Calu3 (cell line): ENCODE measurements around the gene RETREG1. TPM values are rescaled to one million over a fixed set of nuclear protein-coding genes. Genes with fewer than 3 reads are reported as not detected.

Experiments used
- BruUV-seq: library from RNA; stranded (reverse); fragments of 400-500 nt; replicated peaks from 2 replicates; lab custom pipeline; 2021; lab: Mats Ljungman, UMichigan
- CTCF ChIA-PET: fragments of 300-600 bp; sonication (Branson Sonifier 250); formaldehyde crosslinking; loops from one replicate; lab custom pipeline; 2022; ENCODE audit warnings: antibody characterized with exemption; lab: Charles Lee
- DNase-seq: peaks from one replicate; pipeline ENCODE4 v3.0.0; 2022
- H3K27ac Mint-ChIP-seq: one replicate; pipeline ENCODE4 v1.8.0; 2022; ENCODE audit warnings: mixed read lengths; ENCODE audit not compliant: unreplicated experiment
- H3K27me3 Mint-ChIP-seq: one replicate; pipeline ENCODE4 v1.8.0; 2022; ENCODE audit warnings: mixed read lengths; ENCODE audit not compliant: unreplicated experiment
- H3K36me3 Mint-ChIP-seq: one replicate; pipeline ENCODE4 v1.8.0; 2022; ENCODE audit warnings: mild to moderate bottlenecking, moderate library complexity, mixed read lengths; ENCODE audit not compliant: insufficient read depth, unreplicated experiment
- H3K4me1 Mint-ChIP-seq: one replicate; pipeline ENCODE4 v1.8.0; 2022; ENCODE audit warnings: mild to moderate bottlenecking, low read depth, mixed read lengths; ENCODE audit not compliant: unreplicated experiment
- H3K4me3 Mint-ChIP-seq: one replicate; pipeline ENCODE4 v1.8.0; 2022; ENCODE audit warnings: mild to moderate bottlenecking, low read depth, moderate library complexity, mixed read lengths; ENCODE audit not compliant: unreplicated experiment
- H3K9me3 Mint-ChIP-seq: one replicate; pipeline ENCODE4 v1.8.0; 2022; ENCODE audit warnings: low read depth, mixed read lengths; ENCODE audit not compliant: unreplicated experiment
- intact Hi-C: fragments of 100-400 bp; cut with micrococcal nuclease; formaldehyde crosslinking; loops from one replicate; pipeline ENCODE4 v1.10.0; 2022; ENCODE audit not compliant: unreplicated experiment
- total RNA-seq: library from RNA; stranded (reverse); gene quantifications from 2 replicates; pipeline ENCODE4 v1.2.3, GENCODE V29; 2022
- TF ChIP-seq, protein P1 (sequence below): fragments of 200-600 bp; IDR thresholded peaks from one replicate; pipeline ENCODE4 v1.8.0; 2022; ENCODE audit warnings: antibody characterized with exemption; ENCODE audit not compliant: unreplicated experiment

Gene RETREG1
- total RNA-seq, 1 experiment from 2014 or later = 12.0 TPM

DNA sequence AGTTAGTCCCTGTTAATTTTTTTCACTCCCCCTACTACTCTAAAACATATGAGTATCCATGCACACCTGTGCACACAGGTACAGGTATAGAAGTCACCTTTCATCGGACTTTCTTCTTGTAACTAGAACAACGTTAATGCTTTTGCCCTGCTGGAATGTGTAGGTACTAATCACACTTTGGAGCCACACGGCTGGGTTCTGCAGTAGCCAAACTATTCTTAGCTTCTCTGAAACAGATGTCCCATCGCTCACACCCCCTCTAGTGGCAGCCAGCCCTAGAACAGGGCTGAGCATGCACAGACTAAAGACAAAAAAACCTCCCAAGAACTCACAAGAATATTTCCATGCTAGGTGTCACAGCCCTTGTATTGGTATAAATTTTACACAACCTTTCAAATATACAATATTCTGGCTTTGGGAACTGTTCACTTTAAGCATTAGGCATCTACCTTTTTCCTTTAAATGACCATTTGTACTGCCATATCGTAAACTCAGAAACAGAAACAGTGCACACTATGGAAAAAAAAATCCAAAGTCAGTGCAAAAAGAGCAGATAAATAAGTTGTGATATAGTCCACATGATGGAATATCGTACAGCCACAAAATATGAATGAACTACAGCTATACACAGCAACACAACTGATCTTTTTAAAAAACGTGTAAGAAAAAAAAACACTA, 64.0 kb downstream of the RETREG1 start:
- intact Hi-C loops = loop anchor here (1.0 to 10.0 kb wide), 3 partner anchors 46 to 652 kb away; no protein-coding TSS in a partner anchor
- H3K4me3 Mint-ChIP-seq = no peak overlapping the region
- peak; percentile 88 for DNase-seq
- H3K36me3 Mint-ChIP-seq = no peaks in the 10 kb centered on the region
- H3K27me3 Mint-ChIP-seq = no peaks in the 10 kb centered on the region
- H3K4me1 Mint-ChIP-seq = peaks cover 26% of the 10 kb centered on the region
- TF ChIP-seq, protein P1, sequence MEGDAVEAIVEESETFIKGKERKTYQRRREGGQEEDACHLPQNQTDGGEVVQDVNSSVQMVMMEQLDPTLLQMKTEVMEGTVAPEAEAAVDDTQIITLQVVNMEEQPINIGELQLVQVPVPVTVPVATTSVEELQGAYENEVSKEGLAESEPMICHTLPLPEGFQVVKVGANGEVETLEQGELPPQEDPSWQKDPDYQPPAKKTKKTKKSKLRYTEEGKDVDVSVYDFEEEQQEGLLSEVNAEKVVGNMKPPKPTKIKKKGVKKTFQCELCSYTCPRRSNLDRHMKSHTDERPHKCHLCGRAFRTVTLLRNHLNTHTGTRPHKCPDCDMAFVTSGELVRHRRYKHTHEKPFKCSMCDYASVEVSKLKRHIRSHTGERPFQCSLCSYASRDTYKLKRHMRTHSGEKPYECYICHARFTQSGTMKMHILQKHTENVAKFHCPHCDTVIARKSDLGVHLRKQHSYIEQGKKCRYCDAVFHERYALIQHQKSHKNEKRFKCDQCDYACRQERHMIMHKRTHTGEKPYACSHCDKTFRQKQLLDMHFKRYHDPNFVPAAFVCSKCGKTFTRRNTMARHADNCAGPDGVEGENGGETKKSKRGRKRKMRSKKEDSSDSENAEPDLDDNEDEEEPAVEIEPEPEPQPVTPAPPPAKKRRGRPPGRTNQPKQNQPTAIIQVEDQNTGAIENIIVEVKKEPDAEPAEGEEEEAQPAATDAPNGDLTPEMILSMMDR = peak; percentile 71
- CTCF ChIA-PET = interaction anchor here (0.9 to 1.1 kb wide), 6 partner anchors 31 to 580 kb away, joined by 3 to 14 read pairs (median 3); no protein-coding TSS in a partner anchor
- no peak overlapping the region for H3K27ac Mint-ChIP-seq
- H3K9me3 Mint-ChIP-seq = no peaks in the 10 kb centered on the region
- BruUV-seq = no TSS peak

DNA sequence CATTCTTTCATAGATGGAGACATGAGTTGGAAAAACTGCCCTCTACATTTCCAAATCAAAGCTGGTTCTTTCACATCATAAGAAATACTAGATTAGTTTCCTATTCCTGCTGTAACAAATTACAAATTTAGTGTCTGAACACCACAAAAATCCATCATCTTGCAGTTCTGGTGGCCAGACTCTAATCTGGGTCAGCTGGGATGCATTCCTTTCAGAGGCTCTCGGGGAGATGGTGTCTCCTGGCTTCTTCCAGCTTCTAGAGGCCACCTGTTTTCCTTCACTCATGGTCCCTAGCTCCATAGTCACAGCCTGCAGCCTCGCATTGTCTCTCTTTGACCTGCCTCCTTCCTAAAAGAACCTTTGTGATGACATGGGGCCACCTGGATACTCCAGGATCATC, 65.2 kb downstream of the RETREG1 start:
- TF ChIP-seq, protein P1 = no peak
- no peaks in the 10 kb centered on the region for H3K27me3 Mint-ChIP-seq
- H3K36me3 Mint-ChIP-seq = no peaks in the 10 kb centered on the region
- no peaks in the 10 kb centered on the region for H3K9me3 Mint-ChIP-seq
- DNase-seq = no peak
- BruUV-seq = no TSS peak
- H3K27ac Mint-ChIP-seq = no peak overlapping the region
- intact Hi-C loops = loop anchor here (1.0 to 10.0 kb wide), 3 partner anchors 44 to 653 kb away; no protein-coding TSS in a partner anchor
- CTCF ChIA-PET = interaction anchor here (0.7 kb wide), 1 partner anchor 62 kb away, joined by 3 read pairs; no protein-coding TSS in a partner anchor
- H3K4me1 Mint-ChIP-seq = peaks cover 32% of the 10 kb centered on the region
- H3K4me3 Mint-ChIP-seq = no peak overlapping the region

DNA sequence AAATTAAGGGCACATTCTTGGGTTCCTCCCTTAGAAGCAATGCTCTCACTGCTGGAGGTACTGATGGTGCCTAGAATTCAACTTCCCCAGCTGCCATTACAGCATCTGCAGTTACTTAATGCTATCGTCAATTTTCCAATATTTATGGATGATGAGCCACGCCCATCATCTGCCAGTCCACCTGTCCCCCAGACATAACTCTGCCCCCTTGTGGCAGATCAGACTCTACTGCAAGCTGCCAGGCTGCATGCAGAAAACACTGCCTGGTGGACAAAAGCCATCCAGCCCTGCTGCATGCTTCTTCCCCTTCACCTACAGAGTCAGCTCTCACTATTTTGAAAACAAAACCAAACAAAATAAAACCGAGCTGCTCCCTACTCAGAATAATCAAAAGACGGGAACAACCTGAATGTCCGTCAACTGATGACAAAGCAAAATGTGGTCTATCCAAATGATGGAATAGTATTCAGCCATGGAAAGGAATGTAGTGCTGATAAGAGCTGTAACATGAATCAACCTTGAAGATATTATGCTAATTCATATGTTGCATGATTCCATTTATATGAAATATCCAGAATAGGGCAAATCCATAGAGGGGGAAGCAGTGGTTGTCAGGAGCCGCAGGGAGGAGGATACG, 66.4 kb downstream of the RETREG1 start:
- intact Hi-C loops = loop anchor here (5.0 to 10.0 kb wide), 2 partner anchors 43 to 654 kb away; no protein-coding TSS in a partner anchor
- peak overlapping the region; percentile 31 for H3K27ac Mint-ChIP-seq

More for the DNA sequence above, 66.4 kb downstream of the RETREG1 start:
- DNase-seq = peak; percentile 81
- Mint-ChIP-seq H3K9me3 (no peaks in the 10 kb centered on the region), H3K4me1 (peaks cover 38% of the 10 kb centered on the region), H3K4me3 (peak overlapping the region; percentile 17), H3K27me3 (no peaks in the 10 kb centered on the region), H3K36me3 (peaks cover 4% of the 10 kb centered on the region)
- CTCF ChIA-PET = interaction anchor here (1.0 to 1.6 kb wide), 3 partner anchors 11 to 58 kb away, joined by 3 to 7 read pairs (median 4); no protein-coding TSS in a partner anchor
- no TSS peak for BruUV-seq
- TF ChIP-seq, protein P1 = peak; percentile 86
